RWPE2 (cell line): ENCODE results near the gene PNPLA3.

ENCODE experiments used
- ATAC-seq: fragments of 200-7000 bp; cut with Tn5 transposase; 3 replicates; pipeline ENCODE4 v1.9.1; 2021; ENCODE audit warnings: low read depth
- DNase-seq: peaks from one replicate; pipeline ENCODE4 v3.0.0-alpha.2; 2020; ENCODE audit warnings: low spot score
- H3K27ac ChIP-seq: fragments of 450-650 bp; 2 replicates; pipeline ENCODE4 v1.5.1; 2017; ENCODE audit warnings: mild to moderate bottlenecking; ENCODE audit not compliant: poor library complexity, severe bottlenecking
- H3K27me3 ChIP-seq: fragments of 250-450 bp; sonication (Bioruptor Pico); 2 replicates; pipeline ENCODE4 v1.5.1; 2021; ENCODE audit warnings: mild to moderate bottlenecking, moderate library complexity; ENCODE audit not compliant: insufficient read depth, poor library complexity, severe bottlenecking
- H3K36me3 ChIP-seq: fragments of 250-450 bp; sonication (Bioruptor Pico); 2 replicates; pipeline ENCODE4 v1.5.1; 2020; ENCODE audit warnings: low read depth, mild to moderate bottlenecking, moderate library complexity
- H3K4me1 ChIP-seq: fragments of 250-450 bp; sonication (Bioruptor Pico); 2 replicates; pipeline ENCODE4 v1.5.1; 2021; ENCODE audit warnings: mild to moderate bottlenecking, moderate library complexity; ENCODE audit not compliant: insufficient read depth, poor library complexity, severe bottlenecking
- H3K4me3 ChIP-seq: fragments of 250-450 bp; sonication (Bioruptor Pico); 2 replicates; pipeline ENCODE4 v1.5.1; 2021; ENCODE audit warnings: mild to moderate bottlenecking, moderate library complexity; ENCODE audit not compliant: severe bottlenecking
- H3K9me3 ChIP-seq: fragments of 250-450 bp; sonication (Bioruptor Pico); 2 replicates; pipeline ENCODE4 v1.5.1; 2021; ENCODE audit warnings: mild to moderate bottlenecking, moderate library complexity; ENCODE audit not compliant: severe bottlenecking
- TF ChIP-seq, protein P1 (sequence below): fragments of 450-650 bp; IDR thresholded peaks from one replicate; pipeline ENCODE4 v1.5.1; 2017; ENCODE audit warnings: mild to moderate bottlenecking, moderate library complexity; ENCODE audit not compliant: poor library complexity, severe bottlenecking

Gene PNPLA3

DNA sequence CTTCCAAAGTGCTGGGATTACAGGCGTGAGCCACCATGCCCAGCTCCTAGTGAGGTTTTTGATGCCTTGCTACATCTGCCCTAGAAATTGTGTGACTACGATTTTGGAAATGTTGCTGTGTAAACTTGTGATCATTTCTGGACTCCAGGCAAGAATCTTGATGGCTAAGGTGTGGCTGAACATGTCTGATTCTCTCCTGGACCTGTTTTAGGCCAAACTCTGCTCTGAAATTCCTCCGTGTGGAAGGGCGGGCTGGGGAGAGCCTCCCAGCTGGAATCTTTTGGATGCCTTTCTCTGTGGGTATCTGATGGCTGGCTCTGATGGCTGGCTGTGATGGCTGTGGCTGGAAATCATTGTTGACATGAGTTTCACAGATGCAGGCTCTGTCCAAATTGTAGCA is 8.2 kb downstream of the PNPLA3 start:
- no peaks in the 10 kb centered on the region for H3K27me3 ChIP-seq
- TF ChIP-seq, protein P1, sequence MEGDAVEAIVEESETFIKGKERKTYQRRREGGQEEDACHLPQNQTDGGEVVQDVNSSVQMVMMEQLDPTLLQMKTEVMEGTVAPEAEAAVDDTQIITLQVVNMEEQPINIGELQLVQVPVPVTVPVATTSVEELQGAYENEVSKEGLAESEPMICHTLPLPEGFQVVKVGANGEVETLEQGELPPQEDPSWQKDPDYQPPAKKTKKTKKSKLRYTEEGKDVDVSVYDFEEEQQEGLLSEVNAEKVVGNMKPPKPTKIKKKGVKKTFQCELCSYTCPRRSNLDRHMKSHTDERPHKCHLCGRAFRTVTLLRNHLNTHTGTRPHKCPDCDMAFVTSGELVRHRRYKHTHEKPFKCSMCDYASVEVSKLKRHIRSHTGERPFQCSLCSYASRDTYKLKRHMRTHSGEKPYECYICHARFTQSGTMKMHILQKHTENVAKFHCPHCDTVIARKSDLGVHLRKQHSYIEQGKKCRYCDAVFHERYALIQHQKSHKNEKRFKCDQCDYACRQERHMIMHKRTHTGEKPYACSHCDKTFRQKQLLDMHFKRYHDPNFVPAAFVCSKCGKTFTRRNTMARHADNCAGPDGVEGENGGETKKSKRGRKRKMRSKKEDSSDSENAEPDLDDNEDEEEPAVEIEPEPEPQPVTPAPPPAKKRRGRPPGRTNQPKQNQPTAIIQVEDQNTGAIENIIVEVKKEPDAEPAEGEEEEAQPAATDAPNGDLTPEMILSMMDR: no peak
- H3K4me3 ChIP-seq: no peak overlapping the region
- ATAC-seq (no peak), DNase-seq (no peak)
- no peak overlapping the region for H3K27ac ChIP-seq
- peaks cover 1% of the 10 kb centered on the region for H3K4me1 ChIP-seq
- no peaks in the 10 kb centered on the region for H3K9me3 ChIP-seq
- peaks cover 70% of the 10 kb centered on the region for H3K36me3 ChIP-seq

DNA sequence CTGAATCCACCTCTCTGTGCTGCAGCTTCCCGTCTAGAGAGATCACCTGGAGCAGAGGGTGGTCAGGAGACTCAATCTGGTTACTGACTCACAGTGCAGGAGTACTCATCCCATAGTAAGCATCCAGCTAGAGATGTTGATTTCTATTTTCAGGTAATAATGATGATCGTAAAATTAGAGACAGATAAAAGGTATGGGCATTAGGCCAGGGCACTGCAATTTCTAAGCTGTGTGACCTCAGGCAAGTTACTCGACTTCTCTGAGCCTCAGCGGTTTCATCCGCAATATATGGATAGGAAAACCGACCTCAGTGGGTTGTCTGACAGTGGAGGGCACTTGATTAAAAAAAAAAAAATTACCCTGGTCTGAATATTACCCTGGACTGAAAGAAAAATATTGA is 17.8 kb downstream of the PNPLA3 start:
- Histone ChIP-seq H3K4me1 (no peaks in the 10 kb centered on the region), H3K27ac (no peak overlapping the region), H3K27me3 (no peaks in the 10 kb centered on the region), H3K9me3 (no peaks in the 10 kb centered on the region), H3K36me3 (peaks cover 48% of the 10 kb centered on the region), H3K4me3 (no peak overlapping the region)
- ATAC-seq (no peak), DNase-seq (no peak)
- TF ChIP-seq, protein P1: no peak

DNA sequence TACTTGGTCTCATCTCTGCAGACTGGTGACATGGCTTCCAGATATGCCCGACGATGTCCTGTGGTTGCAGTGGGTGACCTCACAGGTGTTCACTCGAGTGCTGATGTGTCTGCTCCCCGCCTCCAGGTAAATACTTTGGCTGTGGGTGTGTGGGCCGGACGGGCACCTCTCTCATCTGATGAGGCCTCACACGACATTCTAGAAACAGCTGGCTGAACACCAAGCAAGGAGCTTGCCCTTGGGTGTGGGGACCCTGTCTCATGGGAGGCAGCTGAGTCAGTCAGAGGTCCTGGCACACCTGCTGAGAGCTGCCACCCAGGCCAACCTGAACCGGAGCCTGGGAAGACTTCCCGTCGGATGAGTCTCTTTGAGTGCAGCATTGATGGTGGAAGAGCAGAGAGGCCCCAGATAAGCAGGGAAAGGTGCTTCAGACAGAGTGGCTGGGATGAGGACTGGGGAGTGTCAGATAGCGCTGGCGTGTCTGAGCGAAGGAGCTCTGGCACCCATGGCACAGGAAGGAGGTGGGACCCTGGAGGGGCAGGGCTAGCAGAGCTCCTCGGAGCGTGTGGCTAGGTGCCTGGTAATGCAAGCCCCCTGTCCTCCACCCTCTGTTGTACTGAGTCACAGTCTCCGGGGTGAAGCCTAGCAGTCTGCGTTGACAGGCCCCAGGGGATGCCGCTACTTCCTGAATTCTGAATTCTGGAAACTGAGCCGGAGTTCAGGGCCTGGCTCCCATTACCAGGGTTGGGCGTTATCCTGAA is 21.2 kb downstream of the PNPLA3 start:
- Histone ChIP-seq H3K27me3 (no peaks in the 10 kb centered on the region), H3K4me1 (no peaks in the 10 kb centered on the region), H3K9me3 (no peaks in the 10 kb centered on the region), H3K27ac (no peak overlapping the region), H3K4me3 (no peak overlapping the region), H3K36me3 (peaks cover 15% of the 10 kb centered on the region)
- no peak for DNase-seq
- TF ChIP-seq, protein P1: no peak
- ATAC-seq: no peak

DNA sequence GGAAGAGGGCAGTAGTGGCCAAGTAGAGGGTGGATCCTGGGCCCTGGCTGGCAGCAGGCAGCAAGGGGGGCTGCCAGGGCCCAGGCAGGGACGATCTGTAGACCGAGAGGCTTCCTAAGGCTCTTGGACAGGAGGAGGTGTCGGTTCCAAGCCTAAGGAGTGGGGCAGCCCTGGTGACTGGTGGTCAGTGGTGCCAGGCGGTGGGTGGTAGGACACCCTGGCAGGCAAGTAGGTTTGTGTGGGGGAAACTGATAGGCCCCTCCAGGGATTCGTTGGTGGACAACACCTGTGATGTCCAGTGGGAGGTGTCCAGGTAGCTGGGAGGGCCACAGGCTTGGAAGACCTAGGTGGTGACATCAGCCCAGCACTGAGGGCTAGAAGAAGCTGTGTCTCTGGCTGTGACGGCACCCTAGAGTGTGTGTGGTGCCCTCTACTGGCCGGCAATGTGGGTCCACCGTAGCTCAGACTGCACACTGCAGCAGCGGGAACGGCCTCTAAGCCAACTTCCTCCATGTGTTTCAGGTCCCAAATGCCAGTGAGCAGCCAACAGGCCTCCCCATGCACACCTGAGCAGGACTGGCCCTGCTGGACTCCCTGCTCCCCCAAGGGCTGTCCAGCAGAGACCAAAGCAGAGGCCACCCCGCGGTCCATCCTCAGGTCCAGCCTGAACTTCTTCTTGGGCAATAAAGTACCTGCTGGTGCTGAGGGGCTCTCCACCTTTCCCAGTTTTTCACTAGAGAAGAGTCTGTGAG is 22.2 kb downstream of the PNPLA3 start:
- H3K4me1 ChIP-seq: no peaks in the 10 kb centered on the region
- TF ChIP-seq, protein P1: peak; percentile 75
- ATAC-seq (peak; percentile 90), DNase-seq (no peak)
- H3K4me3 ChIP-seq: no peak overlapping the region
- no peaks in the 10 kb centered on the region for H3K9me3 ChIP-seq
- H3K27ac ChIP-seq: no peak overlapping the region
- H3K27me3 ChIP-seq: no peaks in the 10 kb centered on the region
- 0 out of 2 replicates have a peak, but pooled peaks cover 7% of the 10 kb centered on the region for H3K36me3 ChIP-seq

DNA sequence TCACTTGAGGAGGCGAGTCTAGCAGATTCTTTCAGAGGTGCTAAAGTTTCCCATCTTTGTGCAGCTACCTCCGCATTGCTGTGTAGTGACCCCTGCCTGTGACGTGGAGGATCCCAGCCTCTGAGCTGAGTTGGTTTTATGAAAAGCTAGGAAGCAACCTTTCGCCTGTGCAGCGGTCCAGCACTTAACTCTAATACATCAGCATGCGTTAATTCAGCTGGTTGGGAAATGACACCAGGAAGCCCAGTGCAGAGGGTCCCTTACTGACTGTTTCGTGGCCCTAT is 22.7 kb downstream of the PNPLA3 start:
- Histone ChIP-seq H3K4me3 (no peak overlapping the region), H3K4me1 (no peaks in the 10 kb centered on the region), H3K9me3 (no peaks in the 10 kb centered on the region), H3K27ac (no peak overlapping the region), H3K27me3 (no peaks in the 10 kb centered on the region), H3K36me3 (0 out of 2 replicates have a peak, but pooled peaks cover 7% of the 10 kb centered on the region)
- TF ChIP-seq, protein P1: no peak
- peak; percentile 21; the same call in 2 of the 3 replicates for ATAC-seq
- DNase-seq: no peak
